K562 treated with DMSO at 1 percent for 12 hours (cell line): Measurements from ENCODE around the gene ZNF143. TPM values are rescaled to one million over a fixed set of nuclear protein-coding genes. Genes with fewer than 3 reads are reported as not detected.

Experiments
- total RNA-seq: library from RNA; unstranded; fragments of 300-600 nt; gene quantifications from 2 replicates; pipeline ENCODE4 v1.2.3, GENCODE V29; 2022; ENCODE audit not compliant: insufficient read depth

ZNF143 gene
- 11.3 and 13.8 TPM in 2 replicates for total RNA-seq

GRCh38 chr11:9460322-9461062 is at the start of gene ZNF143:
TSS of gene ZNF143 (plus strand) at chr11:9461012. CDS start at chr11:9471309, 10,297 bp downstream.

GRCh38 chr11:9573052-9573774 is 112.4 kb downstream of the ZNF143 start, which contains the start of gene WEE1:
TSS of gene WEE1 (plus strand) at chr11:9573670. CDS start at chr11:9573934, 264 bp downstream.

Other genes with a start within 250 kb of the ZNF143 start
- 25.5 and 59.2 TPM in 2 replicates for gene DENND5A, start 195.7 kb upstream of the ZNF143 start, total RNA-seq
- 12.0 and 32.4 TPM in 2 replicates for gene TMEM41B, start 146.4 kb upstream of the ZNF143 start, total RNA-seq
- 20.8 and 88.5 TPM in 2 replicates for gene IPO7, start 76.4 kb upstream of the ZNF143 start, total RNA-seq
- gene WEE1, start 112.7 kb downstream of the ZNF143 start, total RNA-seq = 26.7 and 54.1 TPM in 2 replicates
- 2.7 and 10.1 TPM in 2 replicates for gene SWAP70, start 203.1 kb downstream of the ZNF143 start, total RNA-seq